HepG2 (cell line): ENCODE data around the gene RING1. TPM values are rescaled to one million over a fixed set of nuclear protein-coding genes. Genes with fewer than 3 reads are reported as not detected.

Source experiments
- ATF7-NPFF ChIP-seq: sonication (generic); formaldehyde crosslinking; IDR thresholded peaks from 2 replicates; pipeline ENCODE4 v1.8.1; 2023; ENCODE audit warnings: mild to moderate bottlenecking, low read depth, missing genetic modification reagents, moderate library complexity
- CREM ChIP-seq, 2 experiments: sonication (generic) in 1 of 2; formaldehyde crosslinking in 1 of 2; IDR thresholded peaks; 2 replicates each; pipeline versions ENCODE4 v1.4.0 to v1.6.1; 2016 to 2020; ENCODE audit warnings: antibody characterized with exemption in 1 of 2, mild to moderate bottlenecking in 1 of 2, missing genetic modification reagents in 1 of 2
- GATAD1 ChIP-seq: IDR thresholded peaks from 2 replicates; pipeline ENCODE4 v1.6.1; 2016; ENCODE audit warnings: missing genetic modification reagents, missing compliant biosample characterization
- GZF1 ChIP-seq: sonication (generic); formaldehyde crosslinking; IDR thresholded peaks from 2 replicates; pipeline ENCODE4 v1.5.1; 2020; ENCODE audit warnings: mild to moderate bottlenecking, missing genetic modification reagents
- JUNB ChIP-seq: sonication (generic); formaldehyde crosslinking; IDR thresholded peaks from 2 replicates; pipeline ENCODE4 v1.8.0; 2022; ENCODE audit warnings: missing genetic modification reagents, mild to moderate bottlenecking, borderline replicate concordance
- PCBP2 ChIP-seq: fragments of 200-400 bp; formaldehyde crosslinking; optimal IDR thresholded peaks from 2 replicates; pipeline ENCODE3; 2018; ENCODE audit warnings: low read length, low read depth; ENCODE audit not compliant: poor library complexity, severe bottlenecking
- RNF219 ChIP-seq: sonication (generic); formaldehyde crosslinking; IDR thresholded peaks from 2 replicates; pipeline ENCODE4 v1.5.0; 2020; ENCODE audit warnings: mild to moderate bottlenecking, missing genetic modification reagents
- SATB2 ChIP-seq: sonication (generic); formaldehyde crosslinking; IDR thresholded peaks from 2 replicates; pipeline ENCODE4 v1.5.0; 2020; ENCODE audit warnings: missing genetic modification reagents
- SMARCC2 ChIP-seq: fragments of 450-650 bp; IDR thresholded peaks from 2 replicates; pipeline ENCODE4 v1.6.1; 2017; ENCODE audit warnings: antibody characterized with exemption, mild to moderate bottlenecking
- TEAD2 ChIP-seq: sonication (generic); formaldehyde crosslinking; IDR thresholded peaks from 2 replicates; pipeline ENCODE4 v1.9.0; 2021; ENCODE audit warnings: missing genetic modification reagents
- ZNF430 ChIP-seq: sonication (generic); formaldehyde crosslinking; IDR thresholded peaks from 2 replicates; pipeline ENCODE4 v1.9.0; 2021; ENCODE audit warnings: mild to moderate bottlenecking, missing genetic modification reagents
- ZSCAN31 ChIP-seq: sonication (generic); formaldehyde crosslinking; IDR thresholded peaks from 2 replicates; pipeline ENCODE4 v1.5.0; 2020; ENCODE audit warnings: low read depth, mild to moderate bottlenecking, missing genetic modification reagents
- polyA plus RNA-seq, 8 experiments: library from polyadenylated mRNA; depleted of rRNA in 3 of 8; stranded (reverse) in 7 of 8; unstranded in 1 of 8; fragments of >200 nt; fragmentation: Illumina TruSeq in 4 of 8; extraction: Trizol in 4 of 8; gene quantifications; 2 replicates each; pipeline versions ENCODE4 v1.2.1 to v1.2.3, GENCODE V29; 2011 to 2016; ENCODE audit warnings: low read depth in 4 of 8, missing spikeins in 1 of 8, mixed read lengths in 1 of 8; ENCODE audit not compliant: insufficient read depth in 1 of 8
- total RNA-seq, 5 experiments: library from RNA; depleted of rRNA; stranded (reverse); fragments of >200 nt; fragmentation: Illumina TruSeq; extraction: Trizol; gene quantifications; 2 replicates each; pipeline ENCODE4 v1.2.3, GENCODE V29; 2016; ENCODE audit warnings: low read depth in 1 of 5
- TF ChIP-seq, protein P1 (sequence below): sonication (generic); formaldehyde crosslinking; IDR thresholded peaks from 2 replicates; pipeline ENCODE4 v1.4.0; 2020; ENCODE audit warnings: missing genetic modification reagents
- TF ChIP-seq, protein P2 (sequence below): sonication (generic); formaldehyde crosslinking; conservative IDR thresholded peaks from 2 replicates; pipeline ENCODE4 v1.8.0; 2022; ENCODE audit warnings: missing genetic modification reagents
- TF ChIP-seq, protein P3 (sequence below): sonication (generic); formaldehyde crosslinking; IDR thresholded peaks from 2 replicates; pipeline ENCODE4 v1.4.0; 2020; ENCODE audit warnings: mild to moderate bottlenecking, missing genetic modification reagents, borderline replicate concordance
- TF ChIP-seq, protein P4 (sequence below): sonication (generic); formaldehyde crosslinking; IDR thresholded peaks from 2 replicates; pipeline ENCODE4 v1.5.0; 2020; ENCODE audit warnings: missing genetic modification reagents

The RING1 gene
- total and polyA plus RNA-seq, 2 of the 13 experiments (the other 11 are each of a cell fraction or from before 2014, with no cell fraction given), result 23.9 to 33.6 TPM

- TF ChIP-seq, protein P1, sequence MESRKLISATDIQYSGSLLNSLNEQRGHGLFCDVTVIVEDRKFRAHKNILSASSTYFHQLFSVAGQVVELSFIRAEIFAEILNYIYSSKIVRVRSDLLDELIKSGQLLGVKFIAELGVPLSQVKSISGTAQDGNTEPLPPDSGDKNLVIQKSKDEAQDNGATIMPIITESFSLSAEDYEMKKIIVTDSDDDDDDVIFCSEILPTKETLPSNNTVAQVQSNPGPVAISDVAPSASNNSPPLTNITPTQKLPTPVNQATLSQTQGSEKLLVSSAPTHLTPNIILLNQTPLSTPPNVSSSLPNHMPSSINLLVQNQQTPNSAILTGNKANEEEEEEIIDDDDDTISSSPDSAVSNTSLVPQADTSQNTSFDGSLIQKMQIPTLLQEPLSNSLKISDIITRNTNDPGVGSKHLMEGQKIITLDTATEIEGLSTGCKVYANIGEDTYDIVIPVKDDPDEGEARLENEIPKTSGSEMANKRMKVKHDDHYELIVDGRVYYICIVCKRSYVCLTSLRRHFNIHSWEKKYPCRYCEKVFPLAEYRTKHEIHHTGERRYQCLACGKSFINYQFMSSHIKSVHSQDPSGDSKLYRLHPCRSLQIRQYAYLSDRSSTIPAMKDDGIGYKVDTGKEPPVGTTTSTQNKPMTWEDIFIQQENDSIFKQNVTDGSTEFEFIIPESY, result peak; percentile 71; the same call in 1 of the 2 replicates
- no peak for TF ChIP-seq ATF7-NPFF (CRISPR knock-in tag)
- TF ChIP-seq TEAD2 (CRISPR knock-in tag), result no peak
- TF ChIP-seq, protein P2, sequence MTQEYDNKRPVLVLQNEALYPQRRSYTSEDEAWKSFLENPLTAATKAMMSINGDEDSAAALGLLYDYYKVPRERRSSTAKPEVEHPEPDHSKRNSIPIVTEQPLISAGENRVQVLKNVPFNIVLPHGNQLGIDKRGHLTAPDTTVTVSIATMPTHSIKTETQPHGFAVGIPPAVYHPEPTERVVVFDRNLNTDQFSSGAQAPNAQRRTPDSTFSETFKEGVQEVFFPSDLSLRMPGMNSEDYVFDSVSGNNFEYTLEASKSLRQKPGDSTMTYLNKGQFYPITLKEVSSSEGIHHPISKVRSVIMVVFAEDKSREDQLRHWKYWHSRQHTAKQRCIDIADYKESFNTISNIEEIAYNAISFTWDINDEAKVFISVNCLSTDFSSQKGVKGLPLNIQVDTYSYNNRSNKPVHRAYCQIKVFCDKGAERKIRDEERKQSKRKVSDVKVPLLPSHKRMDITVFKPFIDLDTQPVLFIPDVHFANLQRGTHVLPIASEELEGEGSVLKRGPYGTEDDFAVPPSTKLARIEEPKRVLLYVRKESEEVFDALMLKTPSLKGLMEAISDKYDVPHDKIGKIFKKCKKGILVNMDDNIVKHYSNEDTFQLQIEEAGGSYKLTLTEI (CRISPR knock-in tag), result no peak
- TF ChIP-seq RNF219 (CRISPR knock-in tag), result 0 out of 2 replicates have a peak, but pooled peaks have one; percentile 67
- no peak for TF ChIP-seq SMARCC2
- no peak; the same call in none of the 2 replicates for TF ChIP-seq ZSCAN31 (CRISPR knock-in tag)
- TF ChIP-seq, protein P3, sequence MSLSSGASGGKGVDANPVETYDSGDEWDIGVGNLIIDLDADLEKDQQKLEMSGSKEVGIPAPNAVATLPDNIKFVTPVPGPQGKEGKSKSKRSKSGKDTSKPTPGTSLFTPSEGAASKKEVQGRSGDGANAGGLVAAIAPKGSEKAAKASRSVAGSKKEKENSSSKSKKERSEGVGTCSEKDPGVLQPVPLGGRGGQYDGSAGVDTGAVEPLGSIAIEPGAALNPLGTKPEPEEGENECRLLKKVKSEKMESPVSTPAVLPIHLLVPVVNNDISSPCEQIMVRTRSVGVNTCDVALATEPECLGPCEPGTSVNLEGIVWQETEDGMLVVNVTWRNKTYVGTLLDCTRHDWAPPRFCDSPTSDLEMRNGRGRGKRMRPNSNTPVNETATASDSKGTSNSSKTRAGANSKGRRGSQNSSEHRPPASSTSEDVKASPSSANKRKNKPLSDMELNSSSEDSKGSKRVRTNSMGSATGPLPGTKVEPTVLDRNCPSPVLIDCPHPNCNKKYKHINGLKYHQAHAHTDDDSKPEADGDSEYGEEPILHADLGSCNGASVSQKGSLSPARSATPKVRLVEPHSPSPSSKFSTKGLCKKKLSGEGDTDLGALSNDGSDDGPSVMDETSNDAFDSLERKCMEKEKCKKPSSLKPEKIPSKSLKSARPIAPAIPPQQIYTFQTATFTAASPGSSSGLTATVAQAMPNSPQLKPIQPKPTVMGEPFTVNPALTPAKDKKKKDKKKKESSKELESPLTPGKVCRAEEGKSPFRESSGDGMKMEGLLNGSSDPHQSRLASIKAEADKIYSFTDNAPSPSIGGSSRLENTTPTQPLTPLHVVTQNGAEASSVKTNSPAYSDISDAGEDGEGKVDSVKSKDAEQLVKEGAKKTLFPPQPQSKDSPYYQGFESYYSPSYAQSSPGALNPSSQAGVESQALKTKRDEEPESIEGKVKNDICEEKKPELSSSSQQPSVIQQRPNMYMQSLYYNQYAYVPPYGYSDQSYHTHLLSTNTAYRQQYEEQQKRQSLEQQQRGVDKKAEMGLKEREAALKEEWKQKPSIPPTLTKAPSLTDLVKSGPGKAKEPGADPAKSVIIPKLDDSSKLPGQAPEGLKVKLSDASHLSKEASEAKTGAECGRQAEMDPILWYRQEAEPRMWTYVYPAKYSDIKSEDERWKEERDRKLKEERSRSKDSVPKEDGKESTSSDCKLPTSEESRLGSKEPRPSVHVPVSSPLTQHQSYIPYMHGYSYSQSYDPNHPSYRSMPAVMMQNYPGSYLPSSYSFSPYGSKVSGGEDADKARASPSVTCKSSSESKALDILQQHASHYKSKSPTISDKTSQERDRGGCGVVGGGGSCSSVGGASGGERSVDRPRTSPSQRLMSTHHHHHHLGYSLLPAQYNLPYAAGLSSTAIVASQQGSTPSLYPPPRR (CRISPR knock-in tag), result peak; percentile 94
- peak; percentile 69; the same call in 1 of the 2 replicates for TF ChIP-seq ZNF430
- TF ChIP-seq GATAD1 (CRISPR knock-in tag), result peak; percentile 81
- TF ChIP-seq CREM (IDR thresholded peaks at IDR 0.05), result peak; percentile 86; the same call in 1 of the 2 replicates
- TF ChIP-seq CREM (CRISPR knock-in tag; IDR thresholded peaks at IDR 0.05), result no peak
- no peak for TF ChIP-seq PCBP2
- TF ChIP-seq, protein P4, sequence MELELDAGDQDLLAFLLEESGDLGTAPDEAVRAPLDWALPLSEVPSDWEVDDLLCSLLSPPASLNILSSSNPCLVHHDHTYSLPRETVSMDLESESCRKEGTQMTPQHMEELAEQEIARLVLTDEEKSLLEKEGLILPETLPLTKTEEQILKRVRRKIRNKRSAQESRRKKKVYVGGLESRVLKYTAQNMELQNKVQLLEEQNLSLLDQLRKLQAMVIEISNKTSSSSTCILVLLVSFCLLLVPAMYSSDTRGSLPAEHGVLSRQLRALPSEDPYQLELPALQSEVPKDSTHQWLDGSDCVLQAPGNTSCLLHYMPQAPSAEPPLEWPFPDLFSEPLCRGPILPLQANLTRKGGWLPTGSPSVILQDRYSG (CRISPR knock-in tag), result no peak
- 0 out of 2 replicates have a peak, but pooled peaks have one; percentile 4 for TF ChIP-seq JUNB (CRISPR knock-in tag)
- TF ChIP-seq SATB2 (CRISPR knock-in tag), result no peak
- TF ChIP-seq GZF1, result 0 out of 2 replicates have a peak, but pooled peaks have one; percentile 37
These were observed 10.0 kb upstream of the RING1 start (continued) for GRCh38 chr6:33198159-33198852.
